ENCODE data around the gene WNT9B.

- TF ChIP-seq CTCF (IDR thresholded peaks at IDR 0.05) (no peak), POLR2A (IDR thresholded peaks at IDR 0.05) (no peak)
These were observed 725 bp upstream of the WNT9B start for GRCh38 chr17:46850688-46851028.

All from adrenal gland (tissue), 5 donors.